GM12872 (cell line): ENCODE data around the gene ITIH2.

Experiments used
- CTCF ChIP-seq: IDR thresholded peaks from 3 replicates; pipeline ENCODE4 v1.5.1; 2011; ENCODE audit warnings: low read depth, mild to moderate bottlenecking, low read length, moderate library complexity; ENCODE audit not compliant: insufficient read depth

ITIH2 gene

GRCh38 chr10:7717767-7718166 is 14.7 kb downstream of the ITIH2 start:
- no peak for TF ChIP-seq CTCF

GRCh38 chr10:7718685-7719084 is 15.6 kb downstream of the ITIH2 start:
- TF ChIP-seq CTCF: no peak

- no peak for TF ChIP-seq CTCF
These were observed 17.4 kb downstream of the ITIH2 start for GRCh38 chr10:7720478-7720877.

- no peak for TF ChIP-seq CTCF
These were observed 19.9 kb downstream of the ITIH2 start for GRCh38 chr10:7722927-7723529.

- TF ChIP-seq CTCF: no peak
These were observed 31.7 kb downstream of the ITIH2 start for GRCh38 chr10:7734821-7735220.

- TF ChIP-seq CTCF: no peak
These were observed 35.7 kb downstream of the ITIH2 start for GRCh38 chr10:7738536-7739407.

- TF ChIP-seq CTCF: no peak
These were observed 41.2 kb downstream of the ITIH2 start for GRCh38 chr10:7744307-7744706.
